HG02970 (cell line): ENCODE measurements around the gene DPYSL3.

Source experiments
- ATAC-seq: cut with Tn5 transposase; IDR thresholded peaks from one replicate; pipeline ENCODE4 v1.9.1; 2021; ENCODE audit warnings: mild to moderate bottlenecking, moderate library complexity, moderate number of reproducible peaks; ENCODE audit not compliant: unreplicated experiment, low FRiP score

Gene DPYSL3

GRCh38 chr5:147479949-147480348 lies 29.9 kb downstream of the DPYSL3 start:
- no peak for ATAC-seq

DNA sequence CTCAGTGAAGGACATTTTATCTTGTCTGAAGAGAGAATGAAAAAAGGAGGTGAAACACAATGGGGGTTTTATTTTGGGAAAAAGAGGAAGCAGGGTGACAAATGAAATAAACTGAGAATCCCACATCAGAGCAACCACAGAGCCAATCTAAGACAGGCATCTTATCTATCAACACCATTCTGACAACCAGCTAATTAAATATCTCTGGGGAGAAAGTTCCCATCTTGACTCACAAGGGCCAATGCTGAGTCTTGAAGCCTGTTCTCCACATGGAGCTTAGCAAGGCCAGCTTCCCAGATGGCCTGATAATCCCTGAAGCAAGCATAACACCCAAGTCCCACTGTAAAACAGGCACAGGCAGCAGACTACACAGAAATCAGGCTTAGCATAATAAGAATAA lies 30.4 kb downstream of the DPYSL3 start:
- ATAC-seq, result no peak

DNA sequence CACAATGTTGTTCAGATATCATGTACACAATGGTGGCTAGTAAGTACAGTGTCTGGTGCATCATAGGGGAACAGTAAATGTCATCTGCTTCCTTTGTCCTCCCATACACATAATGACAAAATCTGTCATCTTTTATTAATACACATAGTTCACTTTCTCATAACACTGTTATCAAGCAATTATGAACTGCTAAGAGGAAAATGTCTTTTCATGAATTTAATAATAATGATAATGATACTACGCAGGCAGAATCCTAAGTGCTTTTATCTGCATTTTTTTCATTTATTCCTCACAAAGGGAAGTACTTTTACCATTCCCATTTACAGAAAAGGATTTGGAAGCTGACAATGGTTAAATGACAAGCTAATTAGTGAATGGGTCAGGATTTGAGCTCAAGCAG lies 35.7 kb downstream of the DPYSL3 start:
- no peak for ATAC-seq

DNA sequence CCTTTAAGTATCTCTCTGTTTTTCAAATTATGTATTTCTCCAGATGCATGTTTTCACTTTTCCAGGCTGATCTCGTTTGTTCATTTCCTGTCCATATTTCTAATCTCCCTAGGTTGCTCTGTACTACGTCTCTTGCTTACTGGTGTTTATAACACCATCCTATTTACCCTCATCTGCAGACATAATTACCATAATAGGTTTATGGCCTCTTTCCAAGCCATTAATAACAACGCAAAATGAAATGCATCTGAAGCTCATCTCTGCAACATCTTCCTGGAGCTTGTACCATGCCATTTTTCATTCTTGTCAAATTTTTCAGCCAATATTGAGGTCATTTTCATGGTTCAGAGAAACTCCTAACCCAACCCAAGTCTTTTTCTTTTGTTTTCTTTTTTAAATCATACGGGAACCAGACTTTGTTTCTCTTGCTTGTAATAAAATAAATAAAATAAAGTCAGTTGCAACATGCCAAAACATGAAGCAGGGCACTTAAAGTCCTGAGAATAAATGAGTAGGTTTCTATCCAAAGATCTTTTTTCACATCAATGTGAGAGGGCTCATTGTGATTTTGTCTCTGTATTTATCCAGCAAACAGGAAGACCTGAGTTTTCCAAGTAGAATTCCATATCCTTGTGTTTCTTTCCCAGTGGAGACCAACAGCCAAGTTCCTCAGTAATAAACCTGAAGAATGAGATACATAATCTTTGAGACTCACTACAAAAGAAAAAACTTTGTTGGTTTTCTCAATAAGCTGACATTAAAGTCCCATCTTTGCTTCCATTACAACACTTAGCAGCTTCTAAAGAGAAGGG lies 37.0 kb downstream of the DPYSL3 start:
- no peak for ATAC-seq

GRCh38 chr5:147467973-147468508 lies 41.8 kb downstream of the DPYSL3 start:
- ATAC-seq, result no peak

GRCh38 chr5:147466360-147466980 lies 43.4 kb downstream of the DPYSL3 start:
- ATAC-seq, result no peak

- ATAC-seq, result no peak
These were observed 44.1 kb downstream of the DPYSL3 start for GRCh38 chr5:147465747-147466146.

DNA sequence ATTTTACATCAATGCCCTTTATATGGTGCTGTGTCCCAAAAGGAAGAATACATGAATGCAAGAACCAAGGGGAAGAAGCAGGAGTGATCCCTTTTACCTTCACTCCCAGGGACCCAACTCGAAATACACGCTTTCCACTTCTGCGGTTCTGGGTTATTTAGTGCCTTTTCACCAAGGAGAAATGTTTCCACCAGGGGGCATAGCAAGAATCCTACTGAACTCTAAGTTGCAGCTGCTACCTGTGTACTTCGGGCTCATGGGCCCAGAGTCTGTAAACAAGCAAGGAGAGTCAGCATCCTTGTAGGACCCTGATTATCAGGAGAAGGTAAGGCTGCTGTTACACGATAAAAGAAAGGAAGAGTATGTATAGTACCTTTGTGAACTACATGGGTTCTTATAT lies 45.7 kb downstream of the DPYSL3 start:
- no peak for ATAC-seq

- ATAC-seq, result no peak
These were observed 48.0 kb downstream of the DPYSL3 start for GRCh38 chr5:147461915-147462314.

- ATAC-seq, result no peak
These were observed 49.5 kb downstream of the DPYSL3 start for GRCh38 chr5:147460380-147460779.

DNA sequence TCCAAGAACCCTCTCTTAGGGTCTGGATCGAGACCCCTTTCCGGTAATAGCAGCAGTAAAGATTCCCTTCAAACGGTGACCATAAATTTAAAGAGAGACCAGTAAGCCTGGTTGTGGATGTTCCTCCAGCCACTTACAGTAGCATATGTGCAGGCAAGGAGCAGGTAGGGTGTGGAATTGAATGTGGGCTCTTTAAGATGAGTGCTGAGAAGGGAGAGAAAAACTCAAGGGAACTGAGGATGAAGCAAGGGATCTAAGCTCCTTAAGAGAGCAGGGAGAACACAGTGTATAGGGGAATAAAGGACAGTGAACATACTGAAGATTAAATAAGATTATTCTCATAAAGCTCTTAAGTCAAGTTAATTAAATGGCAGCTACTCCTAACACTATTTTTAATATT lies 51.3 kb downstream of the DPYSL3 start:
- no peak for ATAC-seq

DNA sequence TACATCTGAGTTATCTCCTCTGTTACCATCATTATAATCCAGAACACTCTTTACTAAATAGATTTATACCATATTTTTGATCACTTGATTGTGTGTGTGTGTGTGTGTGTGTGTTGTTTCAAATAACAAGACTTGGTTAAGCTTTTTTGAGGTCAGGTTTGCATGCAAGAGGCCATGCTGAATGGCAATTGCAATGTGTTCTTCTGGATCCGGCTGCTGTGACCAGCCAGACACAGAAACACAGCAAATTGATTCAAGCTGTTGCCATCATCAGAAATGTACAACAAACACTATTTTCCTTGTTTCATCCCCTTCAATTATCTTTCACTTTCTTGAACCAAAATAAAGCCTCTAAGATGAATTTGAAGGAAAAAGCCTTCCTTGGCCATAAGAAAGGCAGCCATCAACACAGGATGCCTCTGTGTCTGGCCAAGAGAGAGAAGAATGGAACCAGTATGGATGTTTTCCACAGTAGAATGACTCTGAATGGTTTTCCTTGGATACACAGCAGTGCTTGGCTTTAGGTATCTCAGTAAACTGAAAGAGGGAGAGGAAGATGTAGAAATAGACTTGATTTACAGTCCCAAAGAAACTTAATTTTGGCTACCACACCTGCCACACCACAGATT lies 53.9 kb downstream of the DPYSL3 start:
- no peak for ATAC-seq

GRCh38 chr5:147454996-147455677 lies 54.7 kb downstream of the DPYSL3 start:
- no peak for ATAC-seq

GRCh38 chr5:147453875-147454814 lies 55.7 kb downstream of the DPYSL3 start:
- ATAC-seq, result peak; percentile 85

GRCh38 chr5:147452165-147452811 lies 57.6 kb downstream of the DPYSL3 start:
- ATAC-seq, result no peak

- no peak for ATAC-seq
These were observed 58.7 kb downstream of the DPYSL3 start for GRCh38 chr5:147451193-147451592.

GRCh38 chr5:147450606-147451005 lies 59.3 kb downstream of the DPYSL3 start:
- no peak for ATAC-seq

GRCh38 chr5:147448766-147449165 lies 61.1 kb downstream of the DPYSL3 start:
- ATAC-seq, result no peak

DNA sequence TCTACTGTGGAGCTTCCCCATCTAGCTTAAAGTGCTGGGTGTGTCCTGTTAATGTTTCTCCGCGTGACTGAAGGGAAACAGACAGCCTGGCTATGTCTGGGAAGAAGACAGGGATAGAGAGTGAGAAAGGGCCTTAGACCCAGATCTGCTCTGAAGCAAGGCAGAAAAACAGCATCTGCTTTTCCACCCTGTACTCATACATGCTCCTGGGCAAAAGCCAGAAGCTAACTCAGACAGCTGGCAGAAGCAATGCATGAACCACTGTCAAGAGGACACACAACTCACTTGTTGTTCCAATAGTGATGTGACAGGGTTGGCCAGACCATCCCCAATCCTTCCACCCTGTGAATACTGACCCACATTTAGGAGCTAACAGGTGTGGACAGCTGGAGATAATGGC lies 63.3 kb downstream of the DPYSL3 start:
- no peak for ATAC-seq
